Measurements from ENCODE around the gene IKZF5. TPM values are rescaled to one million over a fixed set of nuclear protein-coding genes. Genes with fewer than 3 reads are reported as not detected.

The IKZF5 gene
- polyA plus RNA-seq, 1 experiment, result 4.9 TPM

- Histone ChIP-seq H3K36me3 (ENCODE audit: control insufficient read depth, insufficient read depth, low read length) (no peaks in the 10 kb centered on the region), H3K4me3 (ENCODE audit: low read depth, low read length) (no peak overlapping the region), H3K27me3 (ENCODE audit: control insufficient read depth, insufficient read depth, low read length) (no peaks in the 10 kb centered on the region)
- ChIA-PET POLR2A (no interaction called here), CTCF (interaction anchor here (1.0 to 1.6 kb wide), 3 partner anchors 17 to 23 kb away, joined by 3 to 4 read pairs (median 3); no protein-coding TSS in a partner anchor)
- no peak for DNase-seq (ENCODE audit: low read depth)
- TF ChIP-seq, protein P1, sequence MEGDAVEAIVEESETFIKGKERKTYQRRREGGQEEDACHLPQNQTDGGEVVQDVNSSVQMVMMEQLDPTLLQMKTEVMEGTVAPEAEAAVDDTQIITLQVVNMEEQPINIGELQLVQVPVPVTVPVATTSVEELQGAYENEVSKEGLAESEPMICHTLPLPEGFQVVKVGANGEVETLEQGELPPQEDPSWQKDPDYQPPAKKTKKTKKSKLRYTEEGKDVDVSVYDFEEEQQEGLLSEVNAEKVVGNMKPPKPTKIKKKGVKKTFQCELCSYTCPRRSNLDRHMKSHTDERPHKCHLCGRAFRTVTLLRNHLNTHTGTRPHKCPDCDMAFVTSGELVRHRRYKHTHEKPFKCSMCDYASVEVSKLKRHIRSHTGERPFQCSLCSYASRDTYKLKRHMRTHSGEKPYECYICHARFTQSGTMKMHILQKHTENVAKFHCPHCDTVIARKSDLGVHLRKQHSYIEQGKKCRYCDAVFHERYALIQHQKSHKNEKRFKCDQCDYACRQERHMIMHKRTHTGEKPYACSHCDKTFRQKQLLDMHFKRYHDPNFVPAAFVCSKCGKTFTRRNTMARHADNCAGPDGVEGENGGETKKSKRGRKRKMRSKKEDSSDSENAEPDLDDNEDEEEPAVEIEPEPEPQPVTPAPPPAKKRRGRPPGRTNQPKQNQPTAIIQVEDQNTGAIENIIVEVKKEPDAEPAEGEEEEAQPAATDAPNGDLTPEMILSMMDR (IDR thresholded peaks at IDR 0.05; ENCODE audit: insufficient read depth, low read depth, low read length), result peak; percentile 37
Observed at GRCh38 chr10:123021517-123021916, 12.9 kb upstream of the IKZF5 start.

GRCh38 chr10:123019941-123020703 lies 11.5 kb upstream of the IKZF5 start:
- Histone ChIP-seq H3K36me3 (ENCODE audit: control insufficient read depth, insufficient read depth, low read length) (no peaks in the 10 kb centered on the region), H3K27me3 (ENCODE audit: control insufficient read depth, insufficient read depth, low read length) (no peaks in the 10 kb centered on the region), H3K4me3 (ENCODE audit: low read depth, low read length) (no peak overlapping the region)
- no peak for DNase-seq (ENCODE audit: low read depth)
- CTCF ChIA-PET, result interaction anchor here (0.7 kb wide), 1 partner anchor 45 kb away, joined by 3 read pairs; no protein-coding TSS in a partner anchor
- POLR2A ChIA-PET, result no interaction called here
- TF ChIP-seq, protein P1 (IDR thresholded peaks at IDR 0.05; ENCODE audit: insufficient read depth, low read depth, low read length), result no peak

DNA sequence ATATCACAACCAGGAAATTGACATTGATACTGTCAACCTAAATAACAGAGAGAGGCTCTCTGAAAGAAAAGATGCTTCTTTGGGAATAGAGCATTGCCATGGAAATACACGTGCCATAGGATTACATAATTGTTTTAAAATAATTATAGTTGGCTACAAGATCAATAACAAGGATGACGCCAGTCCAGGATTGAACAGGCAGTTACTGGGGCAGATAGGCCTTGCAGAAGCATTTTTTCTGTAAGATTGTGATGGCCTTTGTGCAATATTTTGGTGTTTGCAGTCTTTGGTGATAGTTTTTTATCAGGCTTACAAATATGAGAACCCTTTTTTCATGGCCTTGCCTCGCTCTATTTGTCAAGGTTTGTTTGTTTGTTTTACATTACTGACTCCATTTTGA lies 10.7 kb upstream of the IKZF5 start:
- Histone ChIP-seq H3K4me3 (ENCODE audit: low read depth, low read length) (no peak overlapping the region), H3K36me3 (ENCODE audit: control insufficient read depth, insufficient read depth, low read length) (no peaks in the 10 kb centered on the region), H3K27me3 (ENCODE audit: control insufficient read depth, insufficient read depth, low read length) (no peaks in the 10 kb centered on the region)
- CTCF ChIA-PET, result interaction anchor here (0.7 kb wide), 1 partner anchor 44 kb away, joined by 3 read pairs; no protein-coding TSS in a partner anchor
- DNase-seq (ENCODE audit: low read depth), result no peak
- POLR2A ChIA-PET, result no interaction called here
- TF ChIP-seq, protein P1 (IDR thresholded peaks at IDR 0.05; ENCODE audit: insufficient read depth, low read depth, low read length), result no peak

DNA sequence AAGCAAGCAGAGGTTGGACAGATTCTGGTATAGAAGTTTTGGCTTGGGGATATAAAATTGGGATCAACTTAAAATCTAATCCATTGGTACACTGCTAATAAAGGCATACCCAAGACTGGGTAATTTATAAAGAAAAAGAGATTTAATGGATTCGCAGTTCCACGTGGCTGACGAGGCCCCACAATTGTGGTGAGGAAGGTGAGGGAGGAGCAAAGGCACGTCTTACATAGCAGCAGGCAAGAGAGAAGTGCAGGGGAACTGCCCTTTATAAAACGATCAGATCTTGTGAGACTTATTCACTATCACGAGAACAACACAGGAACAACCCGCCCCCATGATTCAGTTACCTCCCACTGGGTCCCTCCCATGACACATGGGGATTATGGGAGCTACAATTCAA lies 9.9 kb upstream of the IKZF5 start:
- no peak for DNase-seq (ENCODE audit: low read depth)
- ChIA-PET CTCF (no interaction called here), POLR2A (no interaction called here)
- Histone ChIP-seq H3K27me3 (ENCODE audit: control insufficient read depth, insufficient read depth, low read length) (no peaks in the 10 kb centered on the region), H3K4me3 (ENCODE audit: low read depth, low read length) (no peak overlapping the region), H3K36me3 (ENCODE audit: control insufficient read depth, insufficient read depth, low read length) (no peaks in the 10 kb centered on the region)
- TF ChIP-seq, protein P1 (IDR thresholded peaks at IDR 0.05; ENCODE audit: insufficient read depth, low read depth, low read length), result no peak

- Histone ChIP-seq H3K27me3 (ENCODE audit: control insufficient read depth, insufficient read depth, low read length) (no peaks in the 10 kb centered on the region), H3K4me3 (ENCODE audit: low read depth, low read length) (no peak overlapping the region), H3K36me3 (ENCODE audit: control insufficient read depth, insufficient read depth, low read length) (no peaks in the 10 kb centered on the region)
- POLR2A ChIA-PET, result no interaction called here
- no peak for DNase-seq (ENCODE audit: low read depth)
- TF ChIP-seq, protein P1 (IDR thresholded peaks at IDR 0.05; ENCODE audit: insufficient read depth, low read depth, low read length), result no peak
- CTCF ChIA-PET, result no interaction called here
Observed at GRCh38 chr10:123017421-123018165, 9.0 kb upstream of the IKZF5 start.
